Endothelial cell of umbilical vein (primary cell): Measurements from ENCODE around the gene PFDN4. TPM values are rescaled to one million over a fixed set of nuclear protein-coding genes. Genes with fewer than 3 reads are reported as not detected.

ENCODE experiments used
- BruUV-seq: library from RNA; stranded (reverse); fragments of 400-500 nt; replicated peaks from 2 replicates; lab custom pipeline; 2021; lab: Mats Ljungman, UMichigan
- CTCF ChIA-PET: fragments of 300-600, 350-600 bp; sonication (Branson Sonifier 250); formaldehyde crosslinking; loops from one replicate; lab custom pipeline; 2021; ENCODE audit warnings: antibody characterized with exemption, inconsistent platforms; lab: Charles Lee
- POLR2A ChIA-PET: fragments of 300-600, 350-600 bp; sonication (Branson Sonifier 250); formaldehyde crosslinking; loops from one replicate; lab custom pipeline; 2021; ENCODE audit warnings: antibody characterized with exemption, inconsistent platforms; lab: Charles Lee
- DNase-seq: peaks from one replicate; pipeline ENCODE4 v3.0.0-alpha.2; 2011; ENCODE audit warnings: low read depth, low spot score
- FAIRE-seq: peaks from 2 replicates; lab custom pipeline; 2011; peaks lifted over from hg19 to GRCh38; lab: Jason Lieb, UNC
- H2AFZ ChIP-seq: 2 replicates; pipeline ENCODE4 v1.6.0; 2012; ENCODE audit warnings: low read depth, low read length, control low read depth, inconsistent platforms
- H3K27ac ChIP-seq: 2 replicates; pipeline ENCODE4 v1.5.1; 2011; ENCODE audit warnings: low read depth, mild to moderate bottlenecking, control low read depth, low read length, moderate library complexity; ENCODE audit not compliant: insufficient read depth
- H3K27me3 ChIP-seq, 2 experiments: 2 replicates each; pipeline versions ENCODE4 v1.6.0 to v1.6.1; 2011; ENCODE audit warnings: low read length in 2 of 2, mixed read lengths in 1 of 2; ENCODE audit not compliant: control insufficient read depth in 2 of 2, insufficient read depth in 2 of 2
- H3K36me3 ChIP-seq, 2 experiments: 2 replicates in 1 of 2; 3 replicates in 1 of 2; pipeline ENCODE4 v1.5.1; 2011; ENCODE audit warnings: low read length in 2 of 2, mild to moderate bottlenecking in 1 of 2, moderate library complexity in 1 of 2; ENCODE audit not compliant: control insufficient read depth in 2 of 2, insufficient read depth in 2 of 2; ENCODE audit errors: extremely low read depth in 1 of 2
- H3K4me1 ChIP-seq: 3 replicates; pipeline ENCODE4 v1.5.1; 2011; ENCODE audit warnings: mild to moderate bottlenecking, low read length; ENCODE audit not compliant: control insufficient read depth, insufficient read depth; ENCODE audit errors: extremely low read depth
- H3K4me2 ChIP-seq: 2 replicates; pipeline ENCODE4 v1.6.1; 2011; ENCODE audit warnings: low read length, control low read depth, mixed read lengths; ENCODE audit not compliant: insufficient read depth
- H3K4me3 ChIP-seq, 3 experiments: fragments of 200-600 bp in 1 of 3; sonication (generic), shearing (Covaris generic) in 1 of 3; replicated peaks in 1 of 3; 2 replicates each; pipeline ENCODE4 v1.5.1; 2011 to 2016; ENCODE audit warnings: control low read depth in 3 of 3, low read length in 3 of 3, mild to moderate bottlenecking in 2 of 3, inconsistent platforms in 1 of 3, low read depth in 1 of 3, moderate library complexity in 1 of 3; ENCODE audit not compliant: insufficient read depth in 1 of 3
- H3K79me2 ChIP-seq: 2 replicates; pipeline ENCODE4 v1.6.0; 2012; ENCODE audit warnings: low read length, inconsistent platforms; ENCODE audit not compliant: control insufficient read depth, insufficient read depth
- H3K9ac ChIP-seq: replicated peaks from 2 replicates; pipeline ENCODE3; 2011; ENCODE audit warnings: low read length, control low read depth; ENCODE audit not compliant: insufficient read depth; ENCODE audit errors: extremely low read depth
- H3K9me1 ChIP-seq: replicated peaks from 3 replicates; pipeline ENCODE4 v1.6.0; 2011; ENCODE audit warnings: mild to moderate bottlenecking, low read length; ENCODE audit not compliant: control insufficient read depth, insufficient read depth; ENCODE audit errors: extremely low read depth
- H3K9me3 ChIP-seq: replicated peaks from 2 replicates; pipeline ENCODE4 v1.5.1; 2012; ENCODE audit warnings: low read length, inconsistent platforms; ENCODE audit not compliant: control insufficient read depth, insufficient read depth
- H4K20me1 ChIP-seq: replicated peaks from 2 replicates; pipeline ENCODE3; 2011; ENCODE audit warnings: mild to moderate bottlenecking, low read length; ENCODE audit not compliant: control insufficient read depth, insufficient read depth; ENCODE audit errors: extremely low read depth
- EZH2 ChIP-seq: IDR thresholded peaks from 2 replicates; pipeline ENCODE4 v1.6.1; 2012; ENCODE audit warnings: borderline replicate concordance, low read depth, mild to moderate bottlenecking, moderate library complexity, low read length, inconsistent platforms; ENCODE audit not compliant: severe bottlenecking
- FOS ChIP-seq: IDR thresholded peaks from 2 replicates; pipeline ENCODE4 v1.6.1; 2011; ENCODE audit warnings: mild to moderate bottlenecking, low read length, moderate library complexity, borderline replicate concordance; ENCODE audit not compliant: insufficient read depth
- GATA2 ChIP-seq: IDR thresholded peaks from 2 replicates; pipeline ENCODE4 v1.7.0; 2011; ENCODE audit warnings: low read depth, mild to moderate bottlenecking, moderate library complexity, mixed read lengths, low read length; ENCODE audit not compliant: insufficient read length, insufficient read depth
- JUN ChIP-seq: IDR thresholded peaks from 2 replicates; pipeline ENCODE4 v1.6.1; 2011; ENCODE audit warnings: borderline replicate concordance, low read depth; ENCODE audit not compliant: insufficient read length, insufficient read depth
- MYC ChIP-seq: IDR thresholded peaks from one replicate; pipeline ENCODE4 v1.6.1; 2011; ENCODE audit warnings: mild to moderate bottlenecking, low read depth, low read length
- POLR2A ChIP-seq: IDR thresholded peaks from 2 replicates; pipeline ENCODE4 v1.6.1; 2012; ENCODE audit warnings: low read depth, mild to moderate bottlenecking, control low read depth, low read length
- POLR2AphosphoS5 ChIP-seq: IDR thresholded peaks from 2 replicates; pipeline ENCODE4 v1.6.1; 2012; ENCODE audit warnings: low read depth, mild to moderate bottlenecking, control low read depth, low read length, moderate library complexity; ENCODE audit not compliant: insufficient read depth
- dilution Hi-C: fragments of 300-500 bp; cut with MboI; formaldehyde crosslinking; loops from one replicate; pipeline ENCODE4 v1.15.0; 2019; ENCODE audit warnings: low sequenced_read_pairs; ENCODE audit not compliant: extremely low pct_ligation_motif_present
- intact Hi-C: fragments of 100-400 bp; cut with micrococcal nuclease; formaldehyde crosslinking; loops from one replicate; pipeline ENCODE4 v1.10.0; 2022
- polyA plus RNA-seq, 4 experiments: library from polyadenylated mRNA; depleted of rRNA in 3 of 4; stranded (reverse) in 3 of 4; unstranded in 1 of 4; fragments of >200 nt; gene quantifications; 2 replicates each; pipeline versions ENCODE4 v1.2.1 to v1.2.3, GENCODE V29; 2011 to 2012; ENCODE audit warnings: missing spikeins in 1 of 4
- total RNA-seq: library from RNA; stranded (reverse); gene quantifications from 2 replicates; pipeline ENCODE4 v1.2.3, GENCODE V29; 2021
- TF ChIP-seq, protein P1 (sequence below): IDR thresholded peaks from 2 replicates; pipeline ENCODE4 v1.6.1; 2011; ENCODE audit not compliant: insufficient read depth, insufficient read length
- TF ChIP-seq, protein P2 (sequence below), 2 donors: IDR thresholded peaks; 1 replicate in 1 of 2; 2 replicates in 1 of 2; pipeline ENCODE4 v1.5.1; 2011; ENCODE audit warnings: low read length in 2 of 2, mild to moderate bottlenecking in 2 of 2, moderate library complexity in 2 of 2, control low read depth in 1 of 2, inconsistent platforms in 1 of 2, low read depth in 1 of 2; ENCODE audit not compliant: insufficient read depth in 1 of 2; ENCODE audit errors: extremely low read depth in 1 of 2

PFDN4 gene
- total and polyA plus RNA-seq, 2 donors (not counting 3 experiments of a cell fraction or from before 2014, with no cell fraction given) = 17.5 to 44.2 TPM

DNA sequence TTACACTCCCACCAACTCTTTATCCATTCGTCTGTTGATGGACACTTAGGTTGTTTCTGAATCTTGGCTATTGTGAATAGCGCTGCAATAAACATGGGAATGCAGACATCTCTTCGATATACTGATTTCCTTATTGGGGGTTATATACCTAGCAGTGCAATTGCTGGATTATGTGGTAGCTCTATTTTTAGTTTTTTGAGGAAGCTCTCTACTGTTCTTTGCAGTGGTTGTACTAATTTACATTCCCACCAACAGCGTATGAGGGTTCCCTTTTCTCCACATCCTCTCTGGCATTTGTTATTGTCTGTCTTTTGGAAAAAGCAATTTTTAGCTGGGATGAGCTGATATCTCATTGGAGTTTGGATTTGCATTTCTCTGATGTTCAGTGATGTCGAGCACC lies 4.6 kb upstream of the PFDN4 start:
- Histone ChIP-seq H3K4me1 (no peaks in the 10 kb centered on the region), H3K79me2 (peaks cover 3% of the 10 kb centered on the region), H3K4me3 (no peak overlapping the region), H3K9me3 (no peaks in the 10 kb centered on the region), H2AFZ (no peak overlapping the region), H4K20me1 (no peaks in the 10 kb centered on the region), H3K4me2 (no peak overlapping the region), H3K9me1 (no peaks in the 10 kb centered on the region), H3K27me3 (no peaks in the 10 kb centered on the region), H3K27ac (no peak overlapping the region), H3K36me3 (no peaks in the 10 kb centered on the region), H3K9ac (no peak overlapping the region)
- FAIRE-seq = no peak
- POLR2A ChIA-PET = no interaction called here
- intact Hi-C loops = no loop called here
- dilution Hi-C loops = no loop called here
- TF ChIP-seq GATA2 (no peak), MYC (no peak), POLR2A (no peak), FOS (no peak), EZH2 (no peak), JUN (no peak), POLR2AphosphoS5 (no peak)
- TF ChIP-seq, protein P1, sequence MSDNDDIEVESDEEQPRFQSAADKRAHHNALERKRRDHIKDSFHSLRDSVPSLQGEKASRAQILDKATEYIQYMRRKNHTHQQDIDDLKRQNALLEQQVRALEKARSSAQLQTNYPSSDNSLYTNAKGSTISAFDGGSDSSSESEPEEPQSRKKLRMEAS = no peak
- TF ChIP-seq, protein P2, sequence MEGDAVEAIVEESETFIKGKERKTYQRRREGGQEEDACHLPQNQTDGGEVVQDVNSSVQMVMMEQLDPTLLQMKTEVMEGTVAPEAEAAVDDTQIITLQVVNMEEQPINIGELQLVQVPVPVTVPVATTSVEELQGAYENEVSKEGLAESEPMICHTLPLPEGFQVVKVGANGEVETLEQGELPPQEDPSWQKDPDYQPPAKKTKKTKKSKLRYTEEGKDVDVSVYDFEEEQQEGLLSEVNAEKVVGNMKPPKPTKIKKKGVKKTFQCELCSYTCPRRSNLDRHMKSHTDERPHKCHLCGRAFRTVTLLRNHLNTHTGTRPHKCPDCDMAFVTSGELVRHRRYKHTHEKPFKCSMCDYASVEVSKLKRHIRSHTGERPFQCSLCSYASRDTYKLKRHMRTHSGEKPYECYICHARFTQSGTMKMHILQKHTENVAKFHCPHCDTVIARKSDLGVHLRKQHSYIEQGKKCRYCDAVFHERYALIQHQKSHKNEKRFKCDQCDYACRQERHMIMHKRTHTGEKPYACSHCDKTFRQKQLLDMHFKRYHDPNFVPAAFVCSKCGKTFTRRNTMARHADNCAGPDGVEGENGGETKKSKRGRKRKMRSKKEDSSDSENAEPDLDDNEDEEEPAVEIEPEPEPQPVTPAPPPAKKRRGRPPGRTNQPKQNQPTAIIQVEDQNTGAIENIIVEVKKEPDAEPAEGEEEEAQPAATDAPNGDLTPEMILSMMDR (IDR thresholded peaks at IDR 0.05; ENCODE audit: extremely low read depth in 1 of 2, insufficient read depth in 1 of 2, low read depth in 1 of 2, low read length in 2 of 2) = no peak
- no peak for DNase-seq
- BruUV-seq = no TSS peak
- CTCF ChIA-PET = interaction anchor here (0.7 to 7.4 kb wide), 3 partner anchors 100 to 828 kb away, joined by 3 to 116 read pairs (median 7); no protein-coding TSS in a partner anchor
